Endothelial cell of umbilical vein (primary cell): Measurements from ENCODE around the gene SMS.

Source experiments
- CTCF ChIP-seq, 2 donors: IDR thresholded peaks; 1 replicate in 1 of 2; 2 replicates in 1 of 2; pipeline ENCODE4 v1.5.1; 2011; ENCODE audit warnings: low read length in 2 of 2, mild to moderate bottlenecking in 2 of 2, moderate library complexity in 2 of 2, control low read depth in 1 of 2, inconsistent platforms in 1 of 2, low read depth in 1 of 2; ENCODE audit not compliant: insufficient read depth in 1 of 2; ENCODE audit errors: extremely low read depth in 1 of 2
- EZH2 ChIP-seq: IDR thresholded peaks from 2 replicates; pipeline ENCODE4 v1.6.1; 2012; ENCODE audit warnings: borderline replicate concordance, low read depth, mild to moderate bottlenecking, moderate library complexity, low read length, inconsistent platforms; ENCODE audit not compliant: severe bottlenecking
- FOS ChIP-seq: IDR thresholded peaks from 2 replicates; pipeline ENCODE4 v1.6.1; 2011; ENCODE audit warnings: mild to moderate bottlenecking, low read length, moderate library complexity, borderline replicate concordance; ENCODE audit not compliant: insufficient read depth
- GATA2 ChIP-seq: IDR thresholded peaks from 2 replicates; pipeline ENCODE4 v1.7.0; 2011; ENCODE audit warnings: low read depth, mild to moderate bottlenecking, moderate library complexity, mixed read lengths, low read length; ENCODE audit not compliant: insufficient read length, insufficient read depth
- JUN ChIP-seq: IDR thresholded peaks from 2 replicates; pipeline ENCODE4 v1.6.1; 2011; ENCODE audit warnings: borderline replicate concordance, low read depth; ENCODE audit not compliant: insufficient read length, insufficient read depth
- MAX ChIP-seq: IDR thresholded peaks from 2 replicates; pipeline ENCODE4 v1.6.1; 2011; ENCODE audit not compliant: insufficient read depth, insufficient read length
- MYC ChIP-seq: IDR thresholded peaks from one replicate; pipeline ENCODE4 v1.6.1; 2011; ENCODE audit warnings: mild to moderate bottlenecking, low read depth, low read length
- POLR2A ChIP-seq: IDR thresholded peaks from 2 replicates; pipeline ENCODE4 v1.6.1; 2012; ENCODE audit warnings: low read depth, mild to moderate bottlenecking, control low read depth, low read length
- POLR2AphosphoS5 ChIP-seq: IDR thresholded peaks from 2 replicates; pipeline ENCODE4 v1.6.1; 2012; ENCODE audit warnings: low read depth, mild to moderate bottlenecking, control low read depth, low read length, moderate library complexity; ENCODE audit not compliant: insufficient read depth

- TF ChIP-seq CTCF (IDR thresholded peaks at IDR 0.05; ENCODE audit: extremely low read depth in 1 of 2, insufficient read depth in 1 of 2, low read depth in 1 of 2, low read length in 2 of 2) (no peak), POLR2AphosphoS5 (no peak), MAX (no peak), POLR2A (no peak), JUN (no peak), EZH2 (no peak), GATA2 (no peak), MYC (no peak), FOS (no peak)
These were observed 99.7 kb downstream of the SMS start for GRCh38 chrX:22040184-22040583.
